Neural cell (in vitro differentiated cells): Measurements from ENCODE around the gene NLRC5.

ENCODE experiments used
- CTCF ChIP-seq: fragments of 450-650 bp; IDR thresholded peaks from 2 replicates; pipeline ENCODE4 v1.5.1; 2014; ENCODE audit warnings: antibody characterized with exemption, mild to moderate bottlenecking, moderate library complexity; ENCODE audit not compliant: poor library complexity, severe bottlenecking
- REST ChIP-seq: IDR thresholded peaks from 2 replicates; pipeline ENCODE4 v1.6.1; 2012; ENCODE audit warnings: borderline replicate concordance
- TAF1 ChIP-seq: IDR thresholded peaks from 2 replicates; pipeline ENCODE4 v1.6.1; 2012; ENCODE audit warnings: low read depth

GRCh38 chr16:57017251-57017650 is 27.9 kb downstream of the NLRC5 start:
- no peak for TF ChIP-seq CTCF
- no peak for TF ChIP-seq TAF1
- no peak for TF ChIP-seq REST
